GM12878 (cell line): ENCODE results near the gene TCF7. TPM values are rescaled to one million over a fixed set of nuclear protein-coding genes. Genes with fewer than 3 reads are reported as not detected.

Source experiments
- BRCA1 ChIP-seq: IDR thresholded peaks from 2 replicates; pipeline ENCODE4 v1.6.1; 2011; ENCODE audit warnings: low read depth, low read length, improper control_type of control experiment
- CEBPZ ChIP-seq: fragments of 150-350 bp; IDR thresholded peaks from 2 replicates; pipeline ENCODE4 v1.6.1; 2016; ENCODE audit warnings: low read depth, low read length
- CREM ChIP-seq: IDR thresholded peaks from 2 replicates; pipeline ENCODE4 v1.6.1; 2014; ENCODE audit warnings: antibody characterized with exemption, low read depth
- DPF2 ChIP-seq: fragments of 450-650 bp; IDR thresholded peaks from 2 replicates; pipeline ENCODE4 v1.6.1; 2017; ENCODE audit warnings: mild to moderate bottlenecking
- EZH2 ChIP-seq: IDR thresholded peaks from 2 replicates; pipeline ENCODE4 v1.6.1; 2012; ENCODE audit warnings: low read depth, mild to moderate bottlenecking, control low read depth, inconsistent platforms, low read length, borderline replicate concordance; ENCODE audit not compliant: control insufficient read depth
- IKZF2 ChIP-seq, 2 experiments: fragments of 450-650 bp; IDR thresholded peaks; 2 replicates each; pipeline ENCODE4 v1.6.1; 2017; ENCODE audit warnings: mild to moderate bottlenecking in 2 of 2, moderate library complexity in 2 of 2
- JUND ChIP-seq: IDR thresholded peaks from 2 replicates; pipeline ENCODE4 v1.6.1; 2012; ENCODE audit warnings: low read depth, mild to moderate bottlenecking, low read length, improper control_type of control experiment, moderate library complexity
- NBN ChIP-seq: fragments of 450-650 bp; IDR thresholded peaks from 2 replicates; pipeline ENCODE4 v1.6.1; 2016
- NFIC ChIP-seq: IDR thresholded peaks from 2 replicates; pipeline ENCODE4 v1.6.1; 2012; ENCODE audit warnings: low read depth, mild to moderate bottlenecking, inconsistent platforms, low read length, moderate library complexity
- POU2F2 ChIP-seq: IDR thresholded peaks from 3 replicates; pipeline ENCODE4 v1.6.1; 2011; ENCODE audit warnings: low read depth, mild to moderate bottlenecking, low read length, borderline replicate concordance
- SP1 ChIP-seq: IDR thresholded peaks from one replicate; pipeline ENCODE4 v1.6.1; 2011; ENCODE audit warnings: low read depth, low read length
- STAT1 ChIP-seq: fragments of 450-650 bp; conservative IDR thresholded peaks from 2 replicates; pipeline ENCODE4 v1.6.1; 2014; ENCODE audit warnings: antibody characterized with exemption, mild to moderate bottlenecking
- USF2 ChIP-seq: IDR thresholded peaks from 2 replicates; pipeline ENCODE4 v1.6.1; 2011; ENCODE audit warnings: low read depth, low read length, improper control_type of control experiment, borderline replicate concordance
- YBX1 ChIP-seq: fragments of 450-650 bp; IDR thresholded peaks from 2 replicates; pipeline ENCODE4 v1.6.1; 2016; ENCODE audit warnings: antibody characterized with exemption
- ZBTB33 ChIP-seq: fragments of 450-650 bp; IDR thresholded peaks from 2 replicates; pipeline ENCODE4 v1.6.1; 2017; ENCODE audit warnings: mild to moderate bottlenecking
- ZNF207 ChIP-seq: fragments of 450-650 bp; IDR thresholded peaks from 2 replicates; pipeline ENCODE4 v1.6.1; 2014; ENCODE audit warnings: antibody characterized with exemption, mild to moderate bottlenecking, borderline replicate concordance
- ZNF274 ChIP-seq: IDR thresholded peaks from one replicate; pipeline ENCODE4 v1.8.0; 2011; ENCODE audit not compliant: insufficient read length, insufficient read depth
- ZSCAN29 ChIP-seq: fragments of 450-650 bp; IDR thresholded peaks from 2 replicates; pipeline ENCODE4 v1.6.1; 2017; ENCODE audit warnings: mild to moderate bottlenecking, moderate library complexity
- ZZZ3 ChIP-seq: IDR thresholded peaks from 2 replicates; pipeline ENCODE4 v1.6.1; 2011; ENCODE audit warnings: low read depth; ENCODE audit not compliant: control insufficient read depth, insufficient read length
- polyA plus RNA-seq, 11 experiments: library from polyadenylated mRNA; depleted of rRNA in 4 of 11; unstranded in 6 of 11; stranded (reverse) in 5 of 11; fragments of >200 nt; fragmentation: Nextera tagmentation in 4 of 11; fragmentation: Illumina TruSeq in 1 of 11; extraction: Ambion mirVana in 4 of 11; extraction: Trizol in 1 of 11; gene quantifications; 1 replicate in 1 of 11; 2 replicates in 10 of 11; pipeline versions ENCODE4 v1.2.1 to v1.2.3, GENCODE V29; 2011 to 2016; ENCODE audit warnings: inconsistent platforms in 2 of 11, missing spikeins in 2 of 11, low read depth in 1 of 11
- total RNA-seq, 4 experiments: library from RNA; depleted of rRNA in 3 of 4; stranded (reverse); fragments of >200 nt in 3 of 4; fragmentation: Illumina TruSeq in 1 of 4; extraction: Trizol in 1 of 4; gene quantifications; 2 replicates each; pipeline versions ENCODE4 v1.2.1 to v1.2.3, GENCODE V29; 2013 to 2021

The TCF7 gene
- total and polyA plus RNA-seq, 10 of the 15 experiments (the other 5 are each of a cell fraction or from before 2014, with no cell fraction given), result 10.0 to 60.2 (median 23.6) TPM

- TF ChIP-seq CEBPZ, result no peak
- no peak for TF ChIP-seq CREM
- no peak for TF ChIP-seq EZH2
- TF ChIP-seq NFIC, result no peak
- no peak for TF ChIP-seq ZBTB33
- no peak for TF ChIP-seq STAT1
- TF ChIP-seq ZZZ3, result no peak
- TF ChIP-seq IKZF2 (IDR thresholded peaks at IDR 0.05), result peak in 1 of 2 experiments; percentile 17; a peak in 1 of 4 replicates
- TF ChIP-seq POU2F2, result no peak
- no peak for TF ChIP-seq YBX1
- TF ChIP-seq JUND, result no peak
- no peak for TF ChIP-seq ZNF274
- TF ChIP-seq NBN, result no peak
- no peak for TF ChIP-seq DPF2
- no peak for TF ChIP-seq USF2
- no peak for TF ChIP-seq SP1
- no peak for TF ChIP-seq BRCA1
- no peak for TF ChIP-seq ZNF207
- no peak for TF ChIP-seq ZSCAN29
These were observed 665 bp downstream of the TCF7 start (continued) for GRCh38 chr5:134114886-134115805.
